Stimulated activated CD4-positive, alpha-beta T cell treated with anti-CD3 and anti-CD28 coated beads, Interleukin-4, amount 100 ng/mL, for 4 hours (primary cell): ENCODE results near the gene INPPL1.
"Not testable (repeated sequence)": the region's sequence is repeated elsewhere in the genome, so short reads cannot be mapped to it uniquely, and the experiment has no call there.

Experiments used
- DNase-seq, 2 experiments: peaks; one replicate each; pipeline ENCODE4 v3.0.0-alpha.2; 2020

Gene INPPL1

GRCh38 chr11:72247584-72247983, 23.0 kb downstream of the INPPL1 start:
- DNase-seq: no peak

GRCh38 chr11:72249961-72250360, 25.4 kb downstream of the INPPL1 start:
- no peak for DNase-seq

- no peak for DNase-seq
Observed at GRCh38 chr11:72250661-72251464, 26.3 kb downstream of the INPPL1 start.

GRCh38 chr11:72251614-72252013, 27.0 kb downstream of the INPPL1 start:
- no peak for DNase-seq

- no peak for DNase-seq
Observed at GRCh38 chr11:72253392-72253791, 28.8 kb downstream of the INPPL1 start.

- DNase-seq: no peak
Observed at GRCh38 chr11:72254299-72254993, 29.9 kb downstream of the INPPL1 start.

GRCh38 chr11:72257570-72257969, 33.0 kb downstream of the INPPL1 start:
- no peak for DNase-seq

GRCh38 chr11:72259490-72259889, 34.9 kb downstream of the INPPL1 start:
- DNase-seq: no peak

- DNase-seq: no peak
Observed at GRCh38 chr11:72260574-72260973, 36.0 kb downstream of the INPPL1 start.

GRCh38 chr11:72263361-72263760, 38.8 kb downstream of the INPPL1 start:
- no peak for DNase-seq

- no peak for DNase-seq
Observed at GRCh38 chr11:72265951-72266350, 41.4 kb downstream of the INPPL1 start.

- not testable (repeated sequence) for DNase-seq
Observed at GRCh38 chr11:72266960-72267359, 42.4 kb downstream of the INPPL1 start.

GRCh38 chr11:72267956-72268617, 43.5 kb downstream of the INPPL1 start:
- DNase-seq: no peak

- no peak for DNase-seq
Observed at GRCh38 chr11:72271980-72272379, 47.4 kb downstream of the INPPL1 start.

GRCh38 chr11:72274435-72274834, 49.9 kb downstream of the INPPL1 start:
- no peak for DNase-seq

- no peak for DNase-seq
Observed at GRCh38 chr11:72278905-72279304, 54.3 kb downstream of the INPPL1 start.

- DNase-seq: no peak
Observed at GRCh38 chr11:72280037-72280436, 55.5 kb downstream of the INPPL1 start.

- DNase-seq: no peak
Observed at GRCh38 chr11:72280726-72281315, 56.3 kb downstream of the INPPL1 start.

- no peak for DNase-seq
Observed at GRCh38 chr11:72283947-72284346, 59.4 kb downstream of the INPPL1 start.

- DNase-seq: no peak
Observed at GRCh38 chr11:72287293-72287692, 62.7 kb downstream of the INPPL1 start.
